ENCODE data around the gene POU6F2.

POU6F2 gene

GRCh38 chr7:39069896-39070881 lies 92.5 kb downstream of the POU6F2 start:
- no peak for DNase-seq (ENCODE audit: low spot score)

- no peak for DNase-seq (ENCODE audit: low spot score)
Observed at GRCh38 chr7:39071116-39071515, 93.4 kb downstream of the POU6F2 start.

- no peak for DNase-seq (ENCODE audit: low spot score)
Observed at GRCh38 chr7:39073432-39073831, 95.7 kb downstream of the POU6F2 start.

GRCh38 chr7:39075210-39075609 lies 97.5 kb downstream of the POU6F2 start:
- no peak for DNase-seq (ENCODE audit: low spot score)

GRCh38 chr7:39083781-39084180 lies 106.1 kb downstream of the POU6F2 start:
- DNase-seq (ENCODE audit: low spot score): no peak

GRCh38 chr7:39084349-39084748 lies 106.6 kb downstream of the POU6F2 start:
- no peak for DNase-seq (ENCODE audit: low spot score)

GRCh38 chr7:39085189-39085588 lies 107.5 kb downstream of the POU6F2 start:
- DNase-seq (ENCODE audit: low spot score): no peak

- no peak for DNase-seq (ENCODE audit: low spot score)
Observed at GRCh38 chr7:39085590-39086049, 107.9 kb downstream of the POU6F2 start.

GRCh38 chr7:39086638-39087360 lies 109.1 kb downstream of the POU6F2 start:
- no peak for DNase-seq (ENCODE audit: low spot score)

- no peak for DNase-seq (ENCODE audit: low spot score)
Observed at GRCh38 chr7:39088730-39089593, 111.3 kb downstream of the POU6F2 start.

GRCh38 chr7:39091145-39091544 lies 113.4 kb downstream of the POU6F2 start:
- no peak for DNase-seq (ENCODE audit: low spot score)

- no peak for DNase-seq (ENCODE audit: low spot score)
Observed at GRCh38 chr7:39091774-39092173, 114.1 kb downstream of the POU6F2 start.

GRCh38 chr7:39094731-39095130 lies 117.0 kb downstream of the POU6F2 start:
- no peak for DNase-seq (ENCODE audit: low spot score)

- DNase-seq (ENCODE audit: low spot score): no peak
Observed at GRCh38 chr7:39095875-39096619, 118.3 kb downstream of the POU6F2 start.

- no peak for DNase-seq (ENCODE audit: low spot score)
Observed at GRCh38 chr7:39098506-39098905, 120.8 kb downstream of the POU6F2 start.

- no peak for DNase-seq (ENCODE audit: low spot score)
Observed at GRCh38 chr7:39099146-39099545, 121.4 kb downstream of the POU6F2 start.

GRCh38 chr7:39100270-39100669 lies 122.6 kb downstream of the POU6F2 start:
- no peak for DNase-seq (ENCODE audit: low spot score)

GRCh38 chr7:39102234-39102633 lies 124.5 kb downstream of the POU6F2 start:
- no peak for DNase-seq (ENCODE audit: low spot score)

GRCh38 chr7:39105720-39106119 lies 128.0 kb downstream of the POU6F2 start:
- DNase-seq (ENCODE audit: low spot score): no peak

- DNase-seq (ENCODE audit: low spot score): no peak
Observed at GRCh38 chr7:39125846-39126245, 148.1 kb downstream of the POU6F2 start.

- no peak for DNase-seq (ENCODE audit: low spot score)
Observed at GRCh38 chr7:39127058-39127457, 149.3 kb downstream of the POU6F2 start.

Data from left forelimb (tissue), 1 donor.